Hepatocyte (in vitro differentiated cells): ENCODE measurements around the gene GMEB2.

Experiments used
- EZH2 ChIP-seq: fragments of 200-600 bp; sonication (generic); IDR thresholded peaks from 2 replicates; pipeline ENCODE4 v1.6.1; 2016; ENCODE audit warnings: antibody characterized with exemption, mild to moderate bottlenecking, borderline replicate concordance
- EZH2phosphoT487 ChIP-seq: fragments of 200-600 bp; sonication (generic); IDR thresholded peaks from one replicate; pipeline ENCODE4 v1.6.1; 2018; ENCODE audit warnings: antibody characterized with exemption, mild to moderate bottlenecking, low read depth, moderate library complexity; ENCODE audit not compliant: unreplicated experiment, severe bottlenecking
- TF ChIP-seq, protein P1 (sequence below): fragments of 200-600 bp; sonication (generic); IDR thresholded peaks from 2 replicates; pipeline ENCODE4 v1.5.1; 2016; ENCODE audit warnings: antibody characterized with exemption, mild to moderate bottlenecking; ENCODE audit not compliant: poor library complexity

DNA sequence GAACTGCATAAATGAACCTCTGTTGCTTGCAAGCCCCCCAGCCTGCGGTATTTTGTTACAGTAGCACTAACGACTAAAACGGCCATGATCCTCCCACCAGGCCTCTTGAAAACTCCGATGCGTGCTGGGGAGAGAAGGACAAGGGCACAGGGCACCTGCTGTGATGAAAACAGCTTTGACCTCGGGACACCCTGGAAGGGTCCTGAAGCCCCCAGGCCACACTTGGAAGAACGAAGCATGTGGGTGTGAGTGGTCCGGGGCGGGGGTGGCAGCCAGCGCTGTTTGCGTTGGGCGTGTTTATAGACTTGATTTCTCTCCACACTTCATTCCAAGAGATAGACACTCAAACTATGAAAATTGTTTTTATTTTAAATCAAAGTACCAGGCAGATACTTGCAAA lies 39.6 kb downstream of the GMEB2 start:
- TF ChIP-seq, protein P1, sequence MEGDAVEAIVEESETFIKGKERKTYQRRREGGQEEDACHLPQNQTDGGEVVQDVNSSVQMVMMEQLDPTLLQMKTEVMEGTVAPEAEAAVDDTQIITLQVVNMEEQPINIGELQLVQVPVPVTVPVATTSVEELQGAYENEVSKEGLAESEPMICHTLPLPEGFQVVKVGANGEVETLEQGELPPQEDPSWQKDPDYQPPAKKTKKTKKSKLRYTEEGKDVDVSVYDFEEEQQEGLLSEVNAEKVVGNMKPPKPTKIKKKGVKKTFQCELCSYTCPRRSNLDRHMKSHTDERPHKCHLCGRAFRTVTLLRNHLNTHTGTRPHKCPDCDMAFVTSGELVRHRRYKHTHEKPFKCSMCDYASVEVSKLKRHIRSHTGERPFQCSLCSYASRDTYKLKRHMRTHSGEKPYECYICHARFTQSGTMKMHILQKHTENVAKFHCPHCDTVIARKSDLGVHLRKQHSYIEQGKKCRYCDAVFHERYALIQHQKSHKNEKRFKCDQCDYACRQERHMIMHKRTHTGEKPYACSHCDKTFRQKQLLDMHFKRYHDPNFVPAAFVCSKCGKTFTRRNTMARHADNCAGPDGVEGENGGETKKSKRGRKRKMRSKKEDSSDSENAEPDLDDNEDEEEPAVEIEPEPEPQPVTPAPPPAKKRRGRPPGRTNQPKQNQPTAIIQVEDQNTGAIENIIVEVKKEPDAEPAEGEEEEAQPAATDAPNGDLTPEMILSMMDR = no peak
- TF ChIP-seq EZH2 (no peak), EZH2phosphoT487 (no peak)
